C4-2B (cell line): ENCODE measurements around the gene ATP6V0A4.

ENCODE experiments used
- CTCF ChIP-seq: fragments of 450-650 bp; conservative IDR thresholded peaks from 2 replicates; pipeline ENCODE4 v1.5.1; 2017; ENCODE audit warnings: mild to moderate bottlenecking
- ZFX ChIP-seq: fragments of 450-650 bp; IDR thresholded peaks from 2 replicates; pipeline ENCODE4 v1.6.1; 2017

DNA sequence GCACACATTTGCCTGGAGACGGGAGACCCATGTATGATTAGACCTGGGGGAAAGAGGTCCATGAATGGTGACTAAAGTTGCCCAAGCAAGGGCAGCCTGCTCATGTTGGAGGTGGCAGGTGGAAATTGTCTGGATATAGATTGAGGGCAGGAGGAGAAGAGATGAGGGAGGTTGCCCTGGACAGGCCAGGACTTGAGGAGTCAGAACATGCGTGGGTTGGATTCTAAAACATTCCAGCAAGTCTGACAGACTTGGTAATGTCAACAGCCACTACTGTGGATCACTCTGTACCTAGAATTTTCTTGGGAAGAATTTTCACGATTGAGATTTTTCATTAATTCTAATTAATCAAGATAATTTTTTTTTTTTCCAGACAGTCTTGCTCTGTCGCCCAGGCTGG, 77.7 kb downstream of the ATP6V0A4 start:
- TF ChIP-seq CTCF (no peak), ZFX (no peak)
